Left lung (tissue), 10 donors: ENCODE data around the gene INO80. TPM values are rescaled to one million over a fixed set of nuclear protein-coding genes. Genes with fewer than 3 reads are reported as not detected.

Source experiments
- ATAC-seq: fragments of 200-7000 bp; cut with Tn5 transposase; one replicate; pipeline ENCODE4 v1.9.1; 2020; ENCODE audit warnings: moderate library complexity
- DNase-seq, 4 donors: peaks; one replicate each; pipeline ENCODE4 v3.0.0-alpha.2; 2013 to 2020
- H3K27ac ChIP-seq, 2 donors: fragments of 200-600 bp; sonication (generic) in 1 of 2; one replicate each; pipeline versions ENCODE4 v1.5.0 to v1.8.0; 2020 to 2021
- H3K27me3 ChIP-seq, 2 donors: fragments of 200-600 bp; sonication (generic) in 1 of 2; one replicate each; pipeline versions ENCODE4 v1.5.0 to v1.8.0; 2020 to 2021
- H3K36me3 ChIP-seq, 2 donors: fragments of 200-600 bp; sonication (generic) in 1 of 2; one replicate each; pipeline versions ENCODE4 v1.5.0 to v1.8.0; 2020 to 2021
- H3K4me1 ChIP-seq, 2 donors: fragments of 200-600 bp; one replicate each; pipeline ENCODE4 v1.8.0; 2021
- H3K4me3 ChIP-seq, 2 donors: fragments of 200-600 bp; sonication (generic) in 1 of 2; one replicate each; pipeline versions ENCODE4 v1.5.0 to v1.8.0; 2020 to 2021; ENCODE audit warnings: mild to moderate bottlenecking in 1 of 2
- H3K9me3 ChIP-seq, 2 donors: fragments of 200-600 bp; sonication (generic) in 1 of 2; one replicate each; pipeline versions ENCODE4 v1.5.0 to v1.8.0; 2020 to 2021
- intact Hi-C, 2 donors: fragments of 100-400 bp; cut with DNase I; formaldehyde crosslinking; loops; one replicate each; pipeline versions ENCODE4 v1.11.2 to v1.14.2; 2022
- polyA plus RNA-seq, 6 donors: library from polyadenylated mRNA; unstranded; fragments of 120-200 nt; gene quantifications; one replicate each; pipeline ENCODE4 v1.2.1, GENCODE V29; 2013; ENCODE audit not compliant: insufficient read length in 6 of 6
- total RNA-seq, 2 donors: library from RNA; stranded (reverse); fragmentation: NEBNext Ultra II Directional; extraction: Animal tissue kit (Norgen Biotek cat#: 25700); gene quantifications; one replicate each; pipeline ENCODE4 v1.2.1, GENCODE V29; 2021
- TF ChIP-seq, protein P1 (sequence below), 2 donors: fragments of 200-600 bp; sonication (generic) in 1 of 2; IDR thresholded peaks; one replicate each; pipeline versions ENCODE4 v1.5.0 to v1.8.0; 2021; ENCODE audit warnings: antibody characterized with exemption in 2 of 2
- donor health status: DM: no; HTN: yes; CAD: no.
- donor health status: DM: no; HTN: no; CAD: no.

The INO80 gene
- total and polyA plus RNA-seq, 8 donors, result 20.1 to 31.0 (median 26.0) TPM

DNA sequence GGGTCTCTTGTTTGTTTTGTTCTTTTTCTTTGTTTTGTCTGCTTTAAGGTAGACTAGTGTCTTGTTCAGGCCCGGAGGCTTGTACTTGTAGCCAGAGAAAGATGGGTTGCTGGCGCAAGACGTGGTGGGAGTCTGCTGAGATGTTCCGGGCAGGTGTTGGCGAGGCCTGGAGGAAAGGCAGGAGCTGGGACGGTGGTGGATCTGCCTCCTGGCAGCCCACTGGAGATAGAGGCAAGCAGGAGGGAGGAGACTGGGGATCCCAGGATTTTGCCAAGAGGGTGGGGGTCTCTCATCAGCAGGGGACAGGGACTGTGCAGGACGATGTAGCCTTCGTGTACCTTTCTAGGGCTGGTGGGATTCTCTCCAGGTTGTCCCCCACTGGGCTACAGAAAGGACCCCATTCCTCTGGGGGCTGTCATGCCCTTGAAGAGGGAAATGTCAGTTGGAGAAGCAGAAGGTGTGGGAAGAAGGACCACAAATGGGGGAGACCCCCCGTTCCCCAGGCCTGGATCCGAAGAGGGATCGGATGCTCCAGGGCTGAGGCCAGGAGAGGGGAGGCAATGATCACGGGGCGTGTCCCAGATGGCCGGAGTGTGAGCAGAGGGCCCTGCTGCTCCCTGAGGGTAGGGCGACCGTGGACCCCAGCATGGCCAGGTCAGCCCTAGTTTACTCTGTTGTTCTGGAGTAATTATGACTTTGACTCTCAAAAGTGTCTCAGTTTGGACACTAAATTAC lies 155.8 kb downstream of the INO80 start:
- Histone ChIP-seq H3K36me3 (peaks cover 0 to 3% of the 10 kb centered on the region in 2 donors), H3K9me3 (no peaks in the 10 kb centered on the region), H3K4me3 (no peak overlapping the region), H3K4me1 (peaks cover 5 to 9% of the 10 kb centered on the region in 2 donors), H3K27ac (peak overlapping the region in 1 of 2 donors; percentile 53), H3K27me3 (no peaks in the 10 kb centered on the region)
- no peak for DNase-seq
- TF ChIP-seq, protein P1, sequence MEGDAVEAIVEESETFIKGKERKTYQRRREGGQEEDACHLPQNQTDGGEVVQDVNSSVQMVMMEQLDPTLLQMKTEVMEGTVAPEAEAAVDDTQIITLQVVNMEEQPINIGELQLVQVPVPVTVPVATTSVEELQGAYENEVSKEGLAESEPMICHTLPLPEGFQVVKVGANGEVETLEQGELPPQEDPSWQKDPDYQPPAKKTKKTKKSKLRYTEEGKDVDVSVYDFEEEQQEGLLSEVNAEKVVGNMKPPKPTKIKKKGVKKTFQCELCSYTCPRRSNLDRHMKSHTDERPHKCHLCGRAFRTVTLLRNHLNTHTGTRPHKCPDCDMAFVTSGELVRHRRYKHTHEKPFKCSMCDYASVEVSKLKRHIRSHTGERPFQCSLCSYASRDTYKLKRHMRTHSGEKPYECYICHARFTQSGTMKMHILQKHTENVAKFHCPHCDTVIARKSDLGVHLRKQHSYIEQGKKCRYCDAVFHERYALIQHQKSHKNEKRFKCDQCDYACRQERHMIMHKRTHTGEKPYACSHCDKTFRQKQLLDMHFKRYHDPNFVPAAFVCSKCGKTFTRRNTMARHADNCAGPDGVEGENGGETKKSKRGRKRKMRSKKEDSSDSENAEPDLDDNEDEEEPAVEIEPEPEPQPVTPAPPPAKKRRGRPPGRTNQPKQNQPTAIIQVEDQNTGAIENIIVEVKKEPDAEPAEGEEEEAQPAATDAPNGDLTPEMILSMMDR (IDR thresholded peaks at IDR 0.05), result no peak
- intact Hi-C loops, result no loop called here
- no peak for ATAC-seq

DNA sequence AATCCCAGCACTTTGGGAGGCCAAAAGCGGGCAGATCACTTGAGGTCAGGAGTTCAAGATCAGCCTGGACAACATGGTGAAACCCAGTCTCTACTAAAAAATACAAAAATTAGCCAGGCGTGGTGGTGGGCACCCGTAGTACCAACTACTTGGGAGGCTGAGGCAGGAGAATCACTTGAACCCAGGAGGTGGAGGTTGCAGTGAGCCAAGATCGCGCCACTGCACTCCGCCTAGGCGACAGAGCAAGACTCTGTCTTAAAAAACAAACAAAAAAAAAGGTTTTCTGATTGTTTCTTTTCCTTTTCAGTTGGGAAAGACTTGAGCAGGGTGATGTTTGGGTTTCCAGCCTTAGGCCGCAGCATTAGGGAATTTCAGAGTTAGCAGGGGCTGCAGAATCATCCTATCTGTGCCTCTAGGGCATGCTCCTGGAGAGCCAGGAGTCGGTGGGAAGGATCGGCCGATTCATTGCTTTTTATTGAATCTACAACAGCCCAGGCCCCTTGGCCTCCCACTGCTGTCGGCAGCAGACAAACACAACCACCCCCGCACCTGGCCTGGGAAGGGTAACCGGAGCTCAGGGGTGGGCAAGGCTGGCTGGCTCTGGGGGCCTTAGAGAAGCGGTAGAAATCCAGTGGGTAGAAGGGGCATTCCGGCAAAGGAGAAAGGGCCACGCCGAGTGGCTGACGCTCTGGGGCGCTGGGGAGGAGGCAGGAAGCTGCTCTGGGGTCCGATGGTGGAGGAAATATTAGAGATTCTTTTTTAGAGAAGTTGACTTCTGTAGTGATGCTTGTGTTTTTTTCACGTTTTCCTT lies 156.5 kb downstream of the INO80 start:
- Histone ChIP-seq H3K4me3 (no peak overlapping the region), H3K9me3 (no peaks in the 10 kb centered on the region), H3K4me1 (peaks cover 5 to 15% of the 10 kb centered on the region in 2 donors), H3K27me3 (no peaks in the 10 kb centered on the region), H3K36me3 (peaks cover 0 to 3% of the 10 kb centered on the region in 2 donors), H3K27ac (no peak overlapping the region)
- TF ChIP-seq, protein P1 (IDR thresholded peaks at IDR 0.05), result no peak
- no peak for DNase-seq
- intact Hi-C loops, result no loop called here
- ATAC-seq, result no peak

DNA sequence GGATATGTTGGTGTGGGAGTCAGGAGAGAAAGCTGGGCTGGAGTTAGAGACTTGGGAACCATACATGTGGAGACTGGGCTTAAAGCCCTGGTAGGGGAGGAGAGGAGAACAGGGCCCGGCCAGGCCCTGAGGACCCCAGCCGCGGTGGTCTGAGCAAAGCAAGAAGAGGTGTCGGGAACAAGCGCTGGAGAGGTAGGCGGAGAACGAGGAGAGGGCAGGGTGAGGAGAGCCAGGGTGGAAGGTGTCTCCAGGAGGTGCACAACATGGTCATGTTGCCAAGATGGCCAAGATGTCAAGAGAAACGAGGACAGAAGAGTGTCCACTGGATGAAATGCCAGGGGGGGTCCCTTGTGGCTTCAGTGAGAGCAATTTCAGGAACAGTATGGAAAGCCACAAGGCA lies 157.4 kb downstream of the INO80 start:
- Histone ChIP-seq H3K4me3 (no peak overlapping the region), H3K36me3 (peaks cover 0 to 3% of the 10 kb centered on the region in 2 donors), H3K4me1 (peaks cover 7 to 23% of the 10 kb centered on the region in 2 donors), H3K27me3 (no peaks in the 10 kb centered on the region), H3K27ac (no peak overlapping the region), H3K9me3 (no peaks in the 10 kb centered on the region)
- DNase-seq, result no peak
- TF ChIP-seq, protein P1 (IDR thresholded peaks at IDR 0.05), result no peak
- intact Hi-C loops, result no loop called here
- ATAC-seq, result no peak

DNA sequence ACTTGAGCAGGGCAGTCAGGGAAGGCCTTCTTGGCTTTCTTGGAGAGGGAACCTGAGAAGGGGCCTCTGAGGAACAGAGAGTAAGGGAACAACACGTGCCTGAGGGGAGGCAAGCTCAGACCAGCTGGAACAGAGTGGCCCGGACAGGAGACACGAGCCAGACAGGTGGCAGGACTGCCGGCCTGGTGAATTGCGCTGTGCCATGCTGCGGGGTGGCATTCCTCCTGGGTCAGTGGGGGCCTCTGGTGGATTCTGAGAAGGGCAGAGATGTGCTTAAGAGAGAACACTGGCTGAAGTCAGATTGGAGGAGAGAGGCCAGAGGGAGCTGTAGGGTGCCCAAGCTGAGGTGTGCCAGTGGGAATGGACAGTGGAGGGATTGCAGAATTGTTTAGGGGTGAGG lies 157.9 kb downstream of the INO80 start:
- Histone ChIP-seq H3K27ac (no peak overlapping the region), H3K4me3 (no peak overlapping the region), H3K4me1 (peaks cover 7 to 28% of the 10 kb centered on the region in 2 donors), H3K9me3 (no peaks in the 10 kb centered on the region), H3K27me3 (no peaks in the 10 kb centered on the region), H3K36me3 (peaks cover 0 to 3% of the 10 kb centered on the region in 2 donors)
- ATAC-seq (no peak), DNase-seq (no peak)
- TF ChIP-seq, protein P1 (IDR thresholded peaks at IDR 0.05), result no peak
- intact Hi-C loops, result no loop called here

DNA sequence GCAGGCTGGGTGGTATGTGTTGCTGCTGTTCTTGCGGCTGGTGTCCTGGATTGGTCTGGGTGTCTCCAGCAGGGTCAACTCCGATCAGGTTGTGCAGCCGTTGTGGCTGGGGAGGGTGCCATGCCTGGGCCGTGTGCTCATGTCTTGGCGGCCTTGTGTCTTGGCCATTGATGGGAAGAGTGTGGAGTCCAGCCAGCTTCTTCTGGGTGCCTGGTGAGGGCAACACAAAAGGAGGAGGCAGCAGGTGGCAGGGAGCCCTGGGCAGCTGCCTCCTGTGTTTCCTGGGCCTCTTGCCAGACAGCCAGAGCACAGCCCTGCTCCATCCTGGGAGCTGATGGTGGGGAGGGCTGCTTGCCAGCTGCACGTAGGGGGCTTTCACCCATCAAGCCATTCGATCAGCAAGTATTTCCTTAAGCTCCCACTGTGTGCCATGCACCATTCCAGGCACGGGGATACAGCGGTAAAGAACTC lies 158.5 kb downstream of the INO80 start:
- Histone ChIP-seq H3K9me3 (no peaks in the 10 kb centered on the region), H3K27ac (no peak overlapping the region), H3K27me3 (no peaks in the 10 kb centered on the region), H3K4me3 (no peak overlapping the region), H3K36me3 (peaks cover 0 to 3% of the 10 kb centered on the region in 2 donors), H3K4me1 (peaks cover 7 to 31% of the 10 kb centered on the region in 2 donors)
- no peak for DNase-seq
- ATAC-seq, result no peak
- TF ChIP-seq, protein P1 (IDR thresholded peaks at IDR 0.05), result no peak
- intact Hi-C loops, result no loop called here
